Measurements from ENCODE around the gene PARP11. TPM values are rescaled to one million over a fixed set of nuclear protein-coding genes. Genes with fewer than 3 reads are reported as not detected.

The PARP11 gene
- total and polyA plus RNA-seq, 2 donors (not counting 3 experiments of a cell fraction or from before 2014, with no cell fraction given) = 3.0 to 4.9 TPM

DNA sequence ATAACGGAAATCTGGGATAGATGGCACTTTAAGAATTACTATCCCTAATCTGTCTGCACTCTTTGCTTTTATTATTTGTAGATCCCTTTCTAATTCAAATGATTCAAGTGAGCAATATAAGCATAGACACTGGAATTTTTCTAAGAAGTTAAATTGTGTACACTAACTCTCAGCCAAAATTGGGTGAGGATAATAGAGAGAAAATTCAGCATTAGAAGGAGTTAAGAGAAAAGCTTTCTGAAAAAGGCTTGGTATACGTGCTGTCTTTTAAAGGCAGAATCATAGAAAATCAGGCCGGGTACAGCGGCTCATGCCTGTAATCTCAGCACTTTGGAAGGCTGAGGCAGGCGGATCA, 63.2 kb downstream of the PARP11 start:
- Histone ChIP-seq H3K27ac (ENCODE audit: insufficient read depth, low read depth, low read length) (no peak overlapping the region), H3K79me2 (ENCODE audit: control insufficient read depth, insufficient read depth, low read length) (no peaks in the 10 kb centered on the region), H3K36me3 (ENCODE audit: control insufficient read depth in 2 of 2, extremely low read depth in 1 of 2, insufficient read depth in 2 of 2, low read length in 2 of 2) (no peaks in the 10 kb centered on the region), H3K4me1 (ENCODE audit: control insufficient read depth, extremely low read depth, insufficient read depth, low read length) (no peaks in the 10 kb centered on the region), H2AFZ (ENCODE audit: low read depth, low read length) (no peak overlapping the region), H3K4me3 (replicated peaks in 1 of 3; ENCODE audit: insufficient read depth in 1 of 3, low read depth in 1 of 3, low read length in 3 of 3) (no peak overlapping the region), H3K9me3 (replicated peaks; ENCODE audit: control insufficient read depth, insufficient read depth, low read length) (no peaks in the 10 kb centered on the region), H3K9ac (replicated peaks; ENCODE audit: extremely low read depth, insufficient read depth, low read length) (no peak overlapping the region), H3K4me2 (ENCODE audit: insufficient read depth, low read length) (no peak overlapping the region), H3K27me3 (ENCODE audit: control insufficient read depth in 2 of 2, insufficient read depth in 2 of 2, low read length in 2 of 2) (no peaks in the 10 kb centered on the region), H4K20me1 (replicated peaks; ENCODE audit: control insufficient read depth, extremely low read depth, insufficient read depth, low read length) (no peaks in the 10 kb centered on the region), H3K9me1 (replicated peaks; ENCODE audit: control insufficient read depth, extremely low read depth, insufficient read depth, low read length) (no peaks in the 10 kb centered on the region)
- DNase-seq (ENCODE audit: low read depth, low spot score) = no peak
- dilution Hi-C loops (cut with MboI; ENCODE audit: extremely low pct_ligation_motif_present, low sequenced_read_pairs) (no loop called here), intact Hi-C loops (cut with micrococcal nuclease) (no loop called here)
- TF ChIP-seq JUN (IDR thresholded peaks at IDR 0.05; ENCODE audit: borderline replicate concordance, insufficient read depth, insufficient read length, low read depth) = no peak
- TF ChIP-seq, protein P1, sequence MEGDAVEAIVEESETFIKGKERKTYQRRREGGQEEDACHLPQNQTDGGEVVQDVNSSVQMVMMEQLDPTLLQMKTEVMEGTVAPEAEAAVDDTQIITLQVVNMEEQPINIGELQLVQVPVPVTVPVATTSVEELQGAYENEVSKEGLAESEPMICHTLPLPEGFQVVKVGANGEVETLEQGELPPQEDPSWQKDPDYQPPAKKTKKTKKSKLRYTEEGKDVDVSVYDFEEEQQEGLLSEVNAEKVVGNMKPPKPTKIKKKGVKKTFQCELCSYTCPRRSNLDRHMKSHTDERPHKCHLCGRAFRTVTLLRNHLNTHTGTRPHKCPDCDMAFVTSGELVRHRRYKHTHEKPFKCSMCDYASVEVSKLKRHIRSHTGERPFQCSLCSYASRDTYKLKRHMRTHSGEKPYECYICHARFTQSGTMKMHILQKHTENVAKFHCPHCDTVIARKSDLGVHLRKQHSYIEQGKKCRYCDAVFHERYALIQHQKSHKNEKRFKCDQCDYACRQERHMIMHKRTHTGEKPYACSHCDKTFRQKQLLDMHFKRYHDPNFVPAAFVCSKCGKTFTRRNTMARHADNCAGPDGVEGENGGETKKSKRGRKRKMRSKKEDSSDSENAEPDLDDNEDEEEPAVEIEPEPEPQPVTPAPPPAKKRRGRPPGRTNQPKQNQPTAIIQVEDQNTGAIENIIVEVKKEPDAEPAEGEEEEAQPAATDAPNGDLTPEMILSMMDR (IDR thresholded peaks at IDR 0.05; ENCODE audit: extremely low read depth in 1 of 2, insufficient read depth in 1 of 2, low read depth in 1 of 2, low read length in 2 of 2) = no peak
- TF ChIP-seq FOS (IDR thresholded peaks at IDR 0.05; ENCODE audit: borderline replicate concordance, insufficient read depth, low read length) = no peak
- TF ChIP-seq EZH2 (IDR thresholded peaks at IDR 0.05; ENCODE audit: borderline replicate concordance, low read depth, low read length, severe bottlenecking) = no peak
- TF ChIP-seq, protein P2, sequence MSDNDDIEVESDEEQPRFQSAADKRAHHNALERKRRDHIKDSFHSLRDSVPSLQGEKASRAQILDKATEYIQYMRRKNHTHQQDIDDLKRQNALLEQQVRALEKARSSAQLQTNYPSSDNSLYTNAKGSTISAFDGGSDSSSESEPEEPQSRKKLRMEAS (IDR thresholded peaks at IDR 0.05; ENCODE audit: insufficient read depth, insufficient read length) = no peak
- no peak for TF ChIP-seq MYC (IDR thresholded peaks at IDR 0.05; ENCODE audit: low read depth, low read length)
- no peak for TF ChIP-seq POLR2A (IDR thresholded peaks at IDR 0.05; ENCODE audit: low read depth, low read length)
- no peak for TF ChIP-seq GATA2 (IDR thresholded peaks at IDR 0.05; ENCODE audit: insufficient read depth, insufficient read length, low read depth, low read length)
- no peak for TF ChIP-seq POLR2AphosphoS5 (IDR thresholded peaks at IDR 0.05; ENCODE audit: insufficient read depth, low read depth, low read length)
- FAIRE-seq = no peak
- TSS peak; percentile 17 for BruUV-seq (replicated peaks)
- ChIA-PET POLR2A (no interaction called here), CTCF (interaction anchor here (7.2 kb wide), 1 partner anchor 510 kb away, joined by 322 read pairs; no protein-coding TSS in a partner anchor)

Data from endothelial cell of umbilical vein (primary cell).